ENCODE data around the gene KMT2E.
"Not testable (repeated sequence)": the region's sequence is repeated elsewhere in the genome, so short reads cannot be mapped to it uniquely, and the experiment has no call there.

The KMT2E gene

DNA sequence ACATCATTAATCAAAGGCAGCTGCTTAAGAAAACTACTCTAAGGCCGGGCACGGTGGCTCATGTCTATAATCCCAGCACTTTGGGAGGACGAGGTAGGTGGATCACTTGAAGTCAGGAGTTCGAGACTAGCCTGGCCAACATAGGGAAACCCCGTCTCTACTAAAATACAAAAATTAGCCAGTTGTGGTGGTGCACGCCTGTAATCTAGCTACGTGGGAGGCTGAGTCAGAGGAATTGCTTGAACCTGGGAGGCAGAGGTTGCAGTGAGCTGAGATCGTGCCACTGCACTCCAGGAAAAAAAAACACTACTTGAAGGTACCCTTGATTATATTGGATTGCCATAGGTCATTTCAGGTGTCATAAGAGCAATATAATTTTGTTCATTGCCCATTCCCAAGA is 14.9 kb downstream of the KMT2E start:
- not testable (repeated sequence) for DNase-seq (ENCODE audit: low read depth)

DNA sequence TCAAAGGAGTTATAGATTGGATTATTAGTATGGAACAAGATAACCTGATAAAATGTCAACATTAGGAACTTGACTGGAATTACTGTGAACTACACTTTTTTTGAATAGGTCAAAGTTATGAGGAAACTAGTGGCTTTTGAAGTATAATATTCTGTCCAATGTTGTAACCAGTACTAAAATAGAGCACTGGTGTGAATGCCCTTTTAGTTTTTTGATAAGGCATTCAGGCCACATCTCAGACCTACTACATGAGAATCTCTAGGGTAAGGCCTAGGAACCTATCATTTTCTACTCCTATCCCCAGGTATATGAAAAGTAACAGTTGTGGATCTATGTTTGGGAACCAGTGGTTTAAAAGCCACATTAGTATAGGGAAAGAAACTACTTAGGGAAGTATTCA is 16.4 kb downstream of the KMT2E start:
- no peak for DNase-seq (ENCODE audit: low read depth)

DNA sequence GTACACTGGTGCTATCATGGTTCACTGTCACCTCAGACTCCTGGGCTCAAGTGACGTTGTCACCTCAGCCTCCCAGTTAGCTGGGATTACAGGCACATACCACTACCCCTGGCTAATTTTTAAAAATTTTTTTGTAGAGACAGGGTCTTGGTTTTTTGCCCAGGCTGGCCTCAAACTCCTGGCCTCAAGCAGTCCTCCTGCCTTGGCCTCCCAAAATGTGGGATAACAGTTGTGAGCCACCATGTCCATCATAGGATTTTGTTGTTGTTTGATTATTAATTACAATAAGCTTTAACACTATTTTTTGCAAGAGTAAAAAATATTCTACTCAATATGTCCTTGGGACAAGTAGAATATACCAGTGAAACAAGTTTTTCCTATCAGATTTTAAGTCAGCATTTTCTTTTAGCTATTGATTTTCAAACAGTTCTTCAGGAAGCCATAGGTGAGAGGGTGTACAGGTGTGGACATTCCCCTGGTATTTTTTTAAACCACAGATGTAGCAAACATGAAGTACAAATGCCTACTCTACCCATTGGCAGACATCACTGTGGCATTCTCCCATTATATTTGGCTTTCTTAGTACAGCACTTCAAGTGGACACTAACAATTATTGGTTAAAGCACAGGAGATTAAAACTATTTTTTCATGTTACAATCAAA is 18.7 kb downstream of the KMT2E start:
- no peak for DNase-seq (ENCODE audit: low read depth)

DNA sequence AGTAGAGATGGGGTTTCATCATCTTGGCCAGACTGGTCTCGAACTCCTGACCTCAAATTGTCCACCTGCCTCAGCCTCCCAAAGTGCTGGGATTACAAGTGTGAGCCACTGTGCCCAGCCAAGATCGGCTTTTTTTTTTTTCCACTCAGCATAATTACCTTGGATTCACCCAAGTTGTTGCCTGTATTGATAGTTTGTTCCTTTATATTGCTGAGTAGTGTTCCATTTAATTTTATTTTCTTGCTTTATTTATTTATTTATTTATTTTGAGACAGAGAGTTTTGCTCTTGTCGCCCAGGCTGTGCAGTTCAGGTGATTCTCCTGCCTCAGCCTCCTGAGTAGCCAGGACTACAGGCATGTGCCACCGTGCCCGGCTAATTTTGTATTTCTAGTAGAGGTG is 21.3 kb downstream of the KMT2E start:
- no peak for DNase-seq (ENCODE audit: low read depth)

DNA sequence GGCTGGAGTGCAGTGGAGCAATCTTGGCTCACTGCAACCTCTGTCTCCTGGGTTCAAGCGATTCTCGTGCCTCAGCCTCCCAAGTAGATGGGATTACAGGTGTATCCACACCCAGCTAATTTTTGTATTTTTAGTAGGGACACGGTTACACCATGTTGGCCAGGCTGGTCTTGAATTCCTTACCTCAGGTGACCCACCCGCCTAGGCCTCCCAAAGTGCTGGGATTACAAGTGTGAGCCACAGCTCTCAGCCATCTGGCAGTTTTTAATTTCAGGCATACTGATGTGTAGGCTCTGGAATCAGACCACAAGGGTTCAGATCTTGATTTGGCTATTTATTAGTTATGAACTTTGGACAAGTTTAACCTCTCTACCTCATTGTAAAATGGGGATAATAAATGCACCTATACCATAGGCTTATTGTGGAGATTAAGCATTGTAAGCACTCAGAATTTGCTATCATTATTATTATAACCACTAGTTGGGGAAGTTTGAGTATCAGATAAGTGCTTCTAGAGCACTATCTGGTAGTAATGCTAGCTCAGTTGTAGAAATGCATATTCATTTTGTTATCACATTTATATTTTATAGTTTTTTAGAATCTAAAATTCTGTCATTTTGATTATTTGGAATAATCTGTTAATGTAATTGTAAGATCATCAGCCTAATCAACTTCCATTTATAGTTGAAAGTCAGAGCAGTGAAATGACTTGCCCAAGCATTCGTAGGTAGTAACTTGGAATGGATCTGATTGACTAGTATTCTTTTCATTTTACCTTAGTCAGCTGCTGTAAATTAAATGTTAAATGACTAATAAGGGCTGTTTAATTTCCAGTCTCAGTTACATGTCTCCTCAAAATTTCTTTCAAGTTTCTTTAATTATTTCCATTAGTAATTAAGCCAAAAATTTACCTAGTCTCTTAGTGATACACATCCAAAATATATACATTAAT is 22.5 kb downstream of the KMT2E start:
- no peak for DNase-seq (ENCODE audit: low read depth)

DNA sequence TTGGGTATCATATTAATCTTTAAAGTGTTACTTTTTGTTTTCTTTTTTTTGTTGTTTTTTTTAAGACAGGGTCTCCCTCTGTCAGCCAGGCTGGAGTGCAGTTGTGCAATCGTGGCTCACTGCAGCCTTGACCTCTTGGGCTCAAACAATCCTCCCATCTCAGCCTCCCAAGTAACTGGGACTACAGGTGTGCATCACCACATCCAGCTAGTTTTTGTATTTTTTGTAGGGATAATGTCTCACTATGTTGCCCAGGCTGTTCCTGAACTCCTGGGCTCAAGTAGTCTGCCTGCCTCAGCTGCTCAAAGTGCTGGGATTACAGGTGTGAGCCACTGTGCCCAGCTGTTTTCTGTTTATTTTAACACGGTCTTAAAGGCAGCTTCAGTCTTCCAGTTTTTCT is 23.3 kb downstream of the KMT2E start:
- DNase-seq (ENCODE audit: low read depth), result no peak

DNA sequence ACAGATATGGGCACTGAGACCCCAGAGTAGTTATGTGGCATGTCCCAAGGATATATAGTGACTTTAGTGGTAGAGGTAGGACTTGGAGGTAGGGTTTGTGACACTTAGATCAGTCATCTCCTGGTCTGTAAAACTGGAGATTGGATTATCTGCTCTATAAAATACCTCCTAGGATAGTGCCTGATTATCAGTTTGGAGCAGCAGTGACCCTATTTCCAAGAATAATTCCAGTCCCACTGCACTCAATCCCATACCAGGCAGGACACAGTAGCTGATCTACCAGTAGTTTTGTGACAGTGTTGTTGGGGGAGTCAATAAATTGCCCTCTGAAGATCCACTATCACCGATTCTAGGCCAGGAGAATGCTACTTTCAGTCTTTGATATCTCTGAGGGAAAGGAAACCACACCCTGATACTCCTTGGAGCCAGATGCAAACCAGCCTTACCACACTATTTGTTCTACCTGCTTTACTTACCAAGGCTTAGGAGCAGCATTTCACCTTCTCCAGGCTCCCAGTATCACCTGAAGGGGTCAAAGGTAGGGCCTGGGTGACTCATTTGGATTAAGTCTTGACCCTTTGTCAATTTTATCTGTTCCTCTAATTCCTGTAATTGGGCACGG is 30.6 kb downstream of the KMT2E start:
- DNase-seq (ENCODE audit: low read depth), result no peak

DNA sequence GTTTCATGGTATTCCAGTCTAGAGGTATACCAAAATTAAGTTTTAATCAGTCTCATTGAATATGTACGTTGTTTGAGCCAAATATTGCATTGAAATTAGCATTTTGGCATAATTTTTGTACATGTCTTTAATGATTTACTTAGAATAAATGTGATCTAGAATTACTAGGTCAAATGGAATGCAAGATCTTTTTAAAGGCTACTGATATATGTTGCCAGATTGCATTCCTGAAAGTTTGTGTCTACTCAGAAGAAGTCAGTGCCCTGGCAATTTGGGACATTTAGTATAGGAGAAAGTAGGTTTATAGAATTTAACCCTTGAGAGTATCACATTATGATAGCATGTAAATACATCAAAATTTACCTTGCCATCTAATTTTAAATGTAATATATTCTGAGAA is 32.4 kb downstream of the KMT2E start:
- no peak for DNase-seq (ENCODE audit: low read depth)

DNA sequence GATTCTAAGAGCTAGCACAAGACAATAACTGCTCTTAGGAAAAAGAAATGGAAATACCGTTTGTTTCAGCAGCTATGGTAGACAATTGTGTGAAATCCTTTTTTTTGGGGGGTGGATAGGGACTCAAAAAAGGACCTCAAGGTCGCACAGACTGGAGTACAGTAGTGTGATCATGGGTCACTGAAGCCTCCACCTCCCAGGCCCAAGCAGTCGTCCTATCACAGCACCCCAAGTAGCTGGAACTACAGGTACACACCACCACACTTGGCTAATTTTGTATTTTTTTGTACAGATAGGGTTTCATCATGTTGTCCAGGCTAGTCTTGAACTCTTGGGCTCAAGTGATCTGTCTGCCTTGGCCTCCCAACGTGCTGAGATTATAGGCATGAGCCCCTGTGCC is 33.9 kb downstream of the KMT2E start:
- no peak for DNase-seq (ENCODE audit: low read depth)

DNA sequence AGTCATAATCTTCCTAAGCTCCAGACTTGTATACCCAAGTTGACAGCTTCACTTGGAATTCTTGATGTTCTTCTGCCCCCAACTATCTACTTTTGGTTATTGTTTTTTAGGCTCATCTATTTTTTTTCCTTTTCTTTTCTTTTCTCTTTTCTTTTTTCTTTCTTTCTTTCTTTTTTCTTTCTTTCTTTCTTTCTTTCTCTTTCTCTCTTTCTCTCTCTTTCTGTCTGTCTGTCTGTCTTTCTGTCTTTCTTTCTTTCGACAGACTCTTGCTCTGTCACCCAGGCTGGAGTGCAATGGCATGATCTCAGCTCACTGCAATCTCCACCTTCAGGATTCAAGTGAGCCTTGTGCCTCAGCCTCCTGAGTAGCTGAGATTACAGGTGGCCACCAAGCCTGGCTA is 36.5 kb downstream of the KMT2E start:
- no peak for DNase-seq (ENCODE audit: low read depth)

DNA sequence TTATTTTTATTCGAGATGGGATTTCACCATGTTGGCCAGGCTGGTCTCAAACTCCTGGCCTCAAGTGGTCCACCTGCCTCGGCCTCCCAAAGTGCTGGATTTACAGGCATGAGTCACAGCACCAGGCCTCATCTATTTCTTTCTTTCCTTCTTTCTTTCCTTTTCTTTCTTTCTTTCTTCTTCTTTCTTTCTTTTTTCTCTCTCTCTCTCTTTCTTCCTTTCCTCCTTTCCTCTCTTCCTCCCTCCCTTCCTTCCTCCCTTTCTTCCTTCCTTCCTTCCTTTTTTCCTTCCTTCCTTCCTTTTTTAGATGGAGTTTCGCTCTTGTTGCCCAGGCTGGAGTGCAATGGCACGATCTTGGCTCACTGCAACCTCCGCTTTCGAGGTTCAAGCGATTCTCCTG is 36.9 kb downstream of the KMT2E start:
- not testable (repeated sequence) for DNase-seq (ENCODE audit: low read depth)

DNA sequence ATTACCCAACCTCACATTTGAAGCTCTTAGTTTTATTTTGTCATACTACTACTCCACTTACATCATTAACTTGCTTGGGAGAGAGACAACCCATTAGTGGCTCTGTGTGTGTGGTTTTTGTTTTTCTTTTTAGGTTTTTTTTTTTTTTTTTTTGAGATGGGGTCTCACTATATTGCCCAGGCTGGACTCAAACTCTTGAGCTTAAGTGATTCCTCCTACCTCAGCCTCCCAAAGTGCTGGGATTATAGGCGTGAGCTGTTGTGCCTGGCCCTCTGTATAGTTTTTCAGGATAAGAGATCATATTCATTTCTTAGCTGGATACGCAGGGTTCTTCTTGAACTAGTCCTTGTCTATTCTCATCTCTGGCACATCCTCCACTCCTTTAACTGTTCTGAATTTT is 41.1 kb downstream of the KMT2E start:
- DNase-seq (ENCODE audit: low read depth), result no peak

DNA sequence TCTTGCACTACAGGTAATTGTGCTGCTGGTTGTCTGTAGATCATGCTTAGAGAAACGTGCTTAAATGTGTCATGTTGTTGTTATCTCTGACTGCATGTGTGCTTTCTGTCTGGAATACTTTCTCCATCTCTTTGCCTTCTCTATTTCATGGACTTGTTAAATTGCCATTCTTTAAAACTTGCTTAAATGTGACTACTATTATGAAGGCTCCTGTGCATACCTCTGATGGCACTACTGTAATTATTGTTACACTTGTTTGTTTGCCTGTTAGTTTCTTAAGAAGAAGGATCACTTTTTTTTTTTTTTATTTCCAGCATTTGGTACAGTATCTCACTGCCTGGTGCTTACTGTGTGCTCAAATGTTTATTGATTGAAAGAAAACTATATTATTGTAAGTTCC is 41.6 kb downstream of the KMT2E start:
- DNase-seq (ENCODE audit: low read depth), result no peak

DNA sequence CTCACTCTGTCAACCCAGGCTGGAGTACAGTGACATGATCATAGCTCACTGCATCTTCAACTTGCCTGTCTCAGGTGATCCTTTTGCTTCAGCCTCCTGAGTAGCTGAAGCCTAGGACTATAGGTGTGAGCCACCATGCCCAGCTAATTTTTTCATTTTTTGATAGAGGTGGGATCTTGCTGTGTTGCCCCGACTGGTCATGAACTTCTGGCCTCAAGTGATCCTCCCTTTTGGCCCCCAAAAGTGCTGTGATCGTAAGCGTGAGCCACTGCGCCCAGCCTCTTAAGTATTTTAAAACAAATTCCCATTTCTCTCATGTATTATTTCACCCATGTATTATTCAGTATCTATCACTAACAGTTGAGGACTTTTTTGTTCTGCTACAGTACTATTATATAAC is 43.5 kb downstream of the KMT2E start:
- DNase-seq (ENCODE audit: low read depth), result no peak

DNA sequence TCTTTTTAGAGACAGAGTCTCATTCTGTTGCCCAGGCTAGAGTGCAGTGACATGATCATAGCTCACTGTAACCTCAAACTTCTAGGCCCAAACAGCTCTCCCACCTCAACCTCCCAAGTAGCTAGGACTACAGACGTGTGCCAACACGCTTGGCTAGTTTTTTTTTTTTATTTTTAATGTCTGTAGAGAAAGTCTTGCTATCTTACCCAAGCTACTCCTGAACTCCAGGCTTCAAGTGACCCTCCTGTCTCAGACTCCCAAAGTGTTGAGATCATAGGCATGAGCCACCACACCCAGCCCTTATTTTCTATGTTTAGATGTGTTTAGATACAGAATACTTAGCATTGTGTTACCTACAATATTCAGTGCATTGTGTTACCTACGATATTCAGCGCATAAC is 46.4 kb downstream of the KMT2E start:
- no peak for DNase-seq (ENCODE audit: low read depth)

DNA sequence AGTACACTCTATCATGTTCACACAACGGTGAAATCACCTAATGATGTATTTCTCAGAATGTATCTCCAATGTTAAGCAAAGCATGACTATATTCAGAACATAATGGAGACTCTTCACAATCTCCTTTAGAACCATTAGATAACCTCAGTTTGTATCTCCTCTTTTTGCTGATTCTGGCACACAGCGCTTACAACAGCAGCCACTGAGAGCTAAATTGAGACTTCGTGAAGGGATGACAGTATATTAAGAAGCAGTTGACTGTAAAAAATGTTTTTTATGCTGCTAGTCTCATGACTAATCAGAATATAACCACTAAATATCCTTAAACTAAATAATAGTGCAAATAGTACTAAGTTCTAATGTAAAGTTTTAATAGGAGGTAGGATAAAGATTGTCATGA is 46.9 kb downstream of the KMT2E start:
- DNase-seq (ENCODE audit: low read depth), result no peak

DNA sequence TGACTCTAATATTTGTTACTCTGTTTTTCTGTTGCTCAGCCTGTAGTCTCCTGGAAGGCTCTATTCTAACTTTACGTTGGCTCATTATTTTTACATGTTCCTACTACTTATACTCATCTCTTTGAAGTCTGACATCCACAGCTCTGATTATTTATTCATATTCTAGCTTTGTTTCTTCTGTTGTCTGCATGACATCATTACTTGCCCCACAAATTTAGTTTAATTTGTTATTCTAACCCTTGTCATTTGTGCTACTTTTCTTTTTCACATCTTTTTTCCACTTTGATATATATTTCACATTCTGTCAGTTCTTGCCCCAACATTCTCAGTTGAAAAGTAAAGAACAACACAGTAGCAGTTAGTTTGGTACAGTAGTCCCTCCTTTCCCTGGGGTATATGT is 51.1 kb downstream of the KMT2E start:
- no peak for DNase-seq (ENCODE audit: low read depth)

DNA sequence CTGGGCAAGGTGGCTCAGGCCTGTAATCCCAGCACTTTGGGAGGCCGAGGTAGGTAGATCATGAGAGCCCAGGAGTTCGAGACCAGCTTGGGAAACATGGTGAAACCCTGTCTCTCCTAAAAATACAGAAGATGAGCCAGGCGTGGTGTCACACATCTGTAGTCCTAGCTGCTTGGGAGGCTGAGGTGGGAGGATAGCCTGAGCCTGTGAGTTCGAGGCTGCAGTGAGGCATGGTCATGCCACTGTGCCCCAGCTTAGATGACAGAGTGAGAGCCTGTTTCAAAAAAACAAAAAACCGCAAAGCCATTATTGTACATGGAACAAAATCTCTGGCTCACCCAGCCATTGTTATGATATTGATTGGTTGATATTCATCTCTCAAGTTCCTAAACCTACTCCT is 53.7 kb downstream of the KMT2E start:
- DNase-seq (ENCODE audit: low read depth), result no peak

DNA sequence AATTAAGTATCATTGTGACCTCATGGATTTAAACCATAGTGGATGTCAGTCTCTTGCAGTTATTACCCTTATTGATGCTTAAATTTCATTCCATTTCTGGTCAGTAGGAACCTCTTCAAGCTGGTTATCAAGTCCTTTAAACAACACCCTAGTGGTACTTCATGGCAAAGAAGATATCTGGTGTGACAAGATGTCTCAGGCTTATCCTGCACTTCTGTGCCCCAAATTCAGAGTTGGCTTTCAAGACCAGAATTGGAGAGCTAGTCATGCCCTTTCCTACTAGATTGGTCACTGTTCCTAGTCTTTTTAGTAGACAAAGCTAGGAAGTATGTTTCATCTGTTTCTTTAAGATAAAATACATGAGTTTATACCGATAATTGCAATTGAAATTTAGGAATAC is 54.9 kb downstream of the KMT2E start:
- DNase-seq (ENCODE audit: low read depth), result no peak

DNA sequence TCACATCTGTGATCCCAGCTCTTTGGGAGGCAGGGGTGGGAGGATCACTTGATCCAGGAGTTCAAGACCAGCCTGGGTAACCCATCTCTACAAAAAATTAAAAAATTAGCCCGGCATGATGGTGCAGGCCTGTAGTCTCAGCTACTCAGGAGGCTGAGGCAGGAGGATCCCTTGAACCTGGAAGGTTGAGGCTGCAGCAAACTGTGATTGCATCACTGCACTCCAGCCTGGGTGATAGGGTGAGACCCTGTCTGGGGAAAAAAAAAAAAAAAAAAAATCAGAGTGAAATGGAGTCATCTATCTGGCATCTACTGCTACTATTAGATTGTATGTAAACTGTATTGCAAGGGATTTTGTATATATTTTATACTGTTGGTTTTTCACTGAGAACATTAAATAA is 59.1 kb downstream of the KMT2E start:
- no peak for DNase-seq (ENCODE audit: low read depth)

DNA sequence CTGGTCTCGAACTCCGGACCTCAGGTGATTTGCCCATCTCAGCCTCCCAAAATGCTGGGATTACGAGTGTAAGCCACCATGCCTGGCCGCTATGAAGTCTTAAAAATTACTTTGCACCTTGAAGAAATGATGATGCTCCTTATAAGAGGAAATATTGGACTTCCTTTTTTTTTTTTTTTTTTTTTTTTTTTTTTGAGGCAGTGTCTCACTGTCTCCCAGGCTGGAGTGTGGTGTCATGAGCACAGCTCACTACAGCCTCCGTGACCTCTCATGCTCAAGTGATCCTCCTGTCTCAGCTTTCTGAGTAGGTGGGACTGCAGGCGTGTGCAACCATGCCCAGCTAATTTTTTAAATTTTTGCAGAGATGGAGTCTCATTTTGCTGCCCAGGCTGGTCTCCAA is 65.3 kb downstream of the KMT2E start:
- no peak for DNase-seq (ENCODE audit: low read depth)

DNA sequence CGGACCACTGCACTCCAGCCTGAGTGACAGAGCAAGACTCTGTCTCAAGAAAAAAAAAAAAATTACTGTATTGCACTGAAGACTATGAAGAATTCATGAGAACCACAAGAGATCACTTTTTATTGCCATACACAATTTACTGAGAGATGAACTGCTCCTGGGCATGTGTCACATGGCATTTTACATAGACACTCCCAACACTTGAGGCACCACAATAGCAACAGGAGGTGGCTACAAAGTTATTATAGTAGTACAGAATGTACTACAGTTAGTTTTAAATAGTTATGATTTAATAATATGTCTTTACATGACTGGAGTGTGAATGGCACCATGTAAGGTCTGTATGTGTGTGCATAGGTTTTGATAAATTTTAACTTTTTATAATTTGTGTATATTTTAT is 70.6 kb downstream of the KMT2E start:
- DNase-seq (ENCODE audit: low read depth), result no peak

DNA sequence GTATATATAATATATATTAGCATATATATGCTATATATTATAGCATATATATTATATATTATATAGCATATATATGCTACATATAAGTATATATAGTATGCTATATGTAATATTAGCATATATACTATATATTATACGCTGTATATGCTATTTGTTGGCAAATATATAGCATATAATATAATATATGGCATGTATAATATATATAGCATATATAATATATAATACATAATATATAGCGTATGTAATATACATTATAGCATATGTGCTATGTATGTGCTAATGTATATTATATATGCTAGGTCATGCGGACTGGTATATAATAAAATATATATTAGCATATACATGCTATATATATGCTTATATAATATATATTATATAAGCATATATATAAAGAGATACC is 72.8 kb downstream of the KMT2E start:
- DNase-seq (ENCODE audit: low read depth), result no peak

Data from stimulated activated CD8-positive, alpha-beta memory T cell treated with anti-CD3 and anti-CD28 coated beads, Interleukin-12 subunit alpha, Interleukin-12 subunit beta, amount 100 ng/mL, for 1 hour (primary cell).